Measurements from ENCODE around the gene KCNN4. TPM values are rescaled to one million over a fixed set of nuclear protein-coding genes. Genes with fewer than 3 reads are reported as not detected.

Gene KCNN4
- total RNA-seq, 1 donor from 2014 or later = not detected

- no peak overlapping the region for H3K27ac Mint-ChIP-seq
- H3K27me3 ChIP-seq = no peaks in the 10 kb centered on the region
- TF ChIP-seq EZH2phosphoT487 (IDR thresholded peaks at IDR 0.05) (no peak), EZH2 (IDR thresholded peaks at IDR 0.05) (no peak), CTCF (IDR thresholded peaks at IDR 0.05) (no peak)
- H3K27me3 Mint-ChIP-seq (ENCODE audit: insufficient read depth, low read depth) = peaks cover 5% of the 10 kb centered on the region
- H2AFZ ChIP-seq (replicated peaks) = no peak overlapping the region
- peaks cover 21% of the 10 kb centered on the region for H3K36me3 Mint-ChIP-seq
- H4K20me1 ChIP-seq (ENCODE audit: low read depth) = no peaks in the 10 kb centered on the region
- no peak overlapping the region for H3K4me3 ChIP-seq
- H3K9me3 Mint-ChIP-seq = no peaks in the 10 kb centered on the region
- H3K4me3 Mint-ChIP-seq = no peak overlapping the region
- no peak overlapping the region for H3K4me2 ChIP-seq
- DNase-seq (ENCODE audit: low spot score) = no peak
- no peaks in the 10 kb centered on the region for H3K79me2 ChIP-seq (ENCODE audit: low read depth)
- H3K36me3 ChIP-seq = no peaks in the 10 kb centered on the region
- peaks cover 10% of the 10 kb centered on the region for H3K4me1 Mint-ChIP-seq
- H3K9me3 ChIP-seq (ENCODE audit: low read depth) = no peaks in the 10 kb centered on the region
- no peak overlapping the region for H3K9ac ChIP-seq
- H3K4me1 ChIP-seq = no peaks in the 10 kb centered on the region
- no peak overlapping the region for H3K27ac ChIP-seq
- H3F3A ChIP-seq (ENCODE audit: low read depth) = no peaks in the 10 kb centered on the region
These were observed 53.8 kb downstream of the KCNN4 start for GRCh38 chr19:43726736-43727592.

- Mint-ChIP-seq H3K4me3 (no peak overlapping the region), H3K9me3 (no peaks in the 10 kb centered on the region), H3K4me1 (peaks cover 10% of the 10 kb centered on the region), H3K27ac (no peak overlapping the region), H3K36me3 (peaks cover 20% of the 10 kb centered on the region), H3K27me3 (ENCODE audit: insufficient read depth, low read depth) (peaks cover 5% of the 10 kb centered on the region)
- Histone ChIP-seq H3K79me2 (ENCODE audit: low read depth) (no peaks in the 10 kb centered on the region), H3K9ac (no peak overlapping the region), H2AFZ (replicated peaks) (no peak overlapping the region), H3F3A (ENCODE audit: low read depth) (no peaks in the 10 kb centered on the region), H3K27ac (no peak overlapping the region), H3K36me3 (no peaks in the 10 kb centered on the region), H3K4me2 (no peak overlapping the region), H3K9me3 (ENCODE audit: low read depth) (no peaks in the 10 kb centered on the region), H3K4me1 (no peaks in the 10 kb centered on the region), H4K20me1 (ENCODE audit: low read depth) (no peaks in the 10 kb centered on the region), H3K4me3 (no peak overlapping the region), H3K27me3 (no peaks in the 10 kb centered on the region)
- no peak for TF ChIP-seq CTCF (IDR thresholded peaks at IDR 0.05)
- TF ChIP-seq EZH2phosphoT487 (IDR thresholded peaks at IDR 0.05) = no peak
- TF ChIP-seq EZH2 (IDR thresholded peaks at IDR 0.05) = no peak
- no peak for DNase-seq (ENCODE audit: low spot score)
These were observed 55.3 kb downstream of the KCNN4 start for GRCh38 chr19:43725468-43725867.

- peaks cover 5% of the 10 kb centered on the region for H3K27me3 Mint-ChIP-seq (ENCODE audit: insufficient read depth, low read depth)
- no peak overlapping the region for H3K27ac ChIP-seq
These were observed 55.9 kb downstream of the KCNN4 start for GRCh38 chr19:43724896-43725295.

More at GRCh38 chr19:43724896-43725295, 55.9 kb downstream of the KCNN4 start:
- Mint-ChIP-seq H3K4me1 (peaks cover 5% of the 10 kb centered on the region), H3K27ac (no peak overlapping the region), H3K36me3 (peaks cover 15% of the 10 kb centered on the region), H3K9me3 (no peaks in the 10 kb centered on the region), H3K4me3 (no peak overlapping the region)
- no peaks in the 10 kb centered on the region for H4K20me1 ChIP-seq (ENCODE audit: low read depth)
- no peak overlapping the region for H2AFZ ChIP-seq (replicated peaks)
- H3K9me3 ChIP-seq (ENCODE audit: low read depth) = no peaks in the 10 kb centered on the region
- TF ChIP-seq EZH2phosphoT487 (IDR thresholded peaks at IDR 0.05) (no peak), CTCF (IDR thresholded peaks at IDR 0.05) (no peak), EZH2 (IDR thresholded peaks at IDR 0.05) (no peak)
- no peaks in the 10 kb centered on the region for H3K36me3 ChIP-seq
- peaks cover 1% of the 10 kb centered on the region for H3K4me1 ChIP-seq
- H3K27me3 ChIP-seq = no peaks in the 10 kb centered on the region
- no peak overlapping the region for H3K4me3 ChIP-seq
- no peak overlapping the region for H3K9ac ChIP-seq
- no peak overlapping the region for H3K4me2 ChIP-seq
- DNase-seq (ENCODE audit: low spot score) = no peak
- no peaks in the 10 kb centered on the region for H3F3A ChIP-seq (ENCODE audit: low read depth)
- no peaks in the 10 kb centered on the region for H3K79me2 ChIP-seq (ENCODE audit: low read depth)

Data from neural progenitor cell (in vitro differentiated cells).